Measurements from ENCODE around the gene OR13C4. TPM values are rescaled to one million over a fixed set of nuclear protein-coding genes. Genes with fewer than 3 reads are reported as not detected.

Gene OR13C4
- total RNA-seq, 2 experiments from 2014 or later = not detected

- Histone ChIP-seq H3K9me3 (ENCODE audit: control insufficient read depth in 1 of 2, insufficient read depth in 1 of 2, low read length in 2 of 2) (peaks cover 0 to 8% of the 10 kb centered on the region in 2 experiments), H3K4me3 (ENCODE audit: low read length) (no peak overlapping the region), H3K36me3 (ENCODE audit: insufficient read depth, low read length) (no peaks in the 10 kb centered on the region), H3K4me1 (ENCODE audit: insufficient read depth, low read length) (no peaks in the 10 kb centered on the region), H3K27ac (ENCODE audit: low read depth in 1 of 2, low read length in 2 of 2) (no peak overlapping the region), H3K27me3 (ENCODE audit: control insufficient read depth in 1 of 2, insufficient read depth in 2 of 2, low read length in 2 of 2) (no peaks in the 10 kb centered on the region)
- Mint-ChIP-seq H3K4me1 (ENCODE audit: low read depth) (no peaks in the 10 kb centered on the region), H3K36me3 (ENCODE audit: low read depth) (no peaks in the 10 kb centered on the region), H3K27me3 (no peaks in the 10 kb centered on the region), H3K4me3 (no peak overlapping the region), H3K9me3 (no peaks in the 10 kb centered on the region), H3K27ac (no peak overlapping the region)
- intact Hi-C loops (cut with DNase I, micrococcal nuclease) = no loop called here
- ATAC-seq (ENCODE audit: poor library complexity) (no peak), DNase-seq (no peak)
- ChIA-PET CTCF (no interaction called here), POLR2A (no interaction called here)
- TF ChIP-seq, protein P1, sequence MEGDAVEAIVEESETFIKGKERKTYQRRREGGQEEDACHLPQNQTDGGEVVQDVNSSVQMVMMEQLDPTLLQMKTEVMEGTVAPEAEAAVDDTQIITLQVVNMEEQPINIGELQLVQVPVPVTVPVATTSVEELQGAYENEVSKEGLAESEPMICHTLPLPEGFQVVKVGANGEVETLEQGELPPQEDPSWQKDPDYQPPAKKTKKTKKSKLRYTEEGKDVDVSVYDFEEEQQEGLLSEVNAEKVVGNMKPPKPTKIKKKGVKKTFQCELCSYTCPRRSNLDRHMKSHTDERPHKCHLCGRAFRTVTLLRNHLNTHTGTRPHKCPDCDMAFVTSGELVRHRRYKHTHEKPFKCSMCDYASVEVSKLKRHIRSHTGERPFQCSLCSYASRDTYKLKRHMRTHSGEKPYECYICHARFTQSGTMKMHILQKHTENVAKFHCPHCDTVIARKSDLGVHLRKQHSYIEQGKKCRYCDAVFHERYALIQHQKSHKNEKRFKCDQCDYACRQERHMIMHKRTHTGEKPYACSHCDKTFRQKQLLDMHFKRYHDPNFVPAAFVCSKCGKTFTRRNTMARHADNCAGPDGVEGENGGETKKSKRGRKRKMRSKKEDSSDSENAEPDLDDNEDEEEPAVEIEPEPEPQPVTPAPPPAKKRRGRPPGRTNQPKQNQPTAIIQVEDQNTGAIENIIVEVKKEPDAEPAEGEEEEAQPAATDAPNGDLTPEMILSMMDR (IDR thresholded peaks at IDR 0.05) = no peak
Observed at GRCh38 chr9:104555521-104555920, 28.5 kb upstream of the OR13C4 start.

DNA sequence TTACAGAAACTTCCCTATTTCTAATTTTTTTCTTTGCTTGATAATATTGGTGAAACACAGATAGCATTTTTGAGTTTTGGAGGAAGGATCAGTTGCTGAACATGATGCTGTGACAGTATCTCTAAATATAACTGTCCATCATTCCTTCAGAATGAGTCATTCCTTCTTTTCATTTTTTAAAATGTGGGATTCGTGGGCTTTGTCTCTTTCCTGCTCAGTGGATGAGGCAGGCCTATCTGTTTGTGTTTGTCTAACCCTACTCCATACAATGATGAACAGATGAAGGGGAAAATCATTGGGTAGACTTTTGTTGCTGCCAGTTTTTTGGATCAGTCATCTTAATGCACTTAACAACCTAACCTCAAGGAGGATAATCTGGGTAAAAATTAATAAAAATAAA lies 26.3 kb upstream of the OR13C4 start:
- peaks cover 3% of the 10 kb centered on the region for H3K9me3 Mint-ChIP-seq
- no peaks in the 10 kb centered on the region for H3K36me3 Mint-ChIP-seq (ENCODE audit: low read depth)
- Histone ChIP-seq H3K9me3 (ENCODE audit: control insufficient read depth in 1 of 2, insufficient read depth in 1 of 2, low read length in 2 of 2) (peaks cover 0 to 8% of the 10 kb centered on the region in 2 experiments), H3K27ac (ENCODE audit: low read depth in 1 of 2, low read length in 2 of 2) (no peak overlapping the region), H3K36me3 (ENCODE audit: insufficient read depth, low read length) (no peaks in the 10 kb centered on the region), H3K4me3 (ENCODE audit: low read length) (no peak overlapping the region), H3K4me1 (ENCODE audit: insufficient read depth, low read length) (no peaks in the 10 kb centered on the region), H3K27me3 (ENCODE audit: control insufficient read depth in 1 of 2, insufficient read depth in 2 of 2, low read length in 2 of 2) (no peaks in the 10 kb centered on the region)
- DNase-seq (no peak), ATAC-seq (ENCODE audit: poor library complexity) (no peak)
- ChIA-PET POLR2A (no interaction called here), CTCF (no interaction called here)
- no peaks in the 10 kb centered on the region for H3K27me3 Mint-ChIP-seq
- H3K27ac Mint-ChIP-seq = no peak overlapping the region
- intact Hi-C loops (cut with DNase I, micrococcal nuclease) = no loop called here
- TF ChIP-seq, protein P1 (IDR thresholded peaks at IDR 0.05) = no peak
- no peak overlapping the region for H3K4me3 Mint-ChIP-seq
- H3K4me1 Mint-ChIP-seq (ENCODE audit: low read depth) = no peaks in the 10 kb centered on the region

GRCh38 chr9:104544644-104545043 lies 17.6 kb upstream of the OR13C4 start:
- Histone ChIP-seq H3K27ac (ENCODE audit: low read depth in 1 of 2, low read length in 2 of 2) (no peak overlapping the region), H3K4me1 (ENCODE audit: insufficient read depth, low read length) (no peaks in the 10 kb centered on the region), H3K4me3 (ENCODE audit: low read length) (no peak overlapping the region), H3K27me3 (ENCODE audit: control insufficient read depth in 1 of 2, insufficient read depth in 2 of 2, low read length in 2 of 2) (no peaks in the 10 kb centered on the region), H3K36me3 (ENCODE audit: insufficient read depth, low read length) (no peaks in the 10 kb centered on the region), H3K9me3 (ENCODE audit: control insufficient read depth in 1 of 2, insufficient read depth in 1 of 2, low read length in 2 of 2) (no peaks in the 10 kb centered on the region)
- CTCF ChIA-PET = no interaction called here
- Mint-ChIP-seq H3K36me3 (ENCODE audit: low read depth) (no peaks in the 10 kb centered on the region), H3K27ac (no peak overlapping the region), H3K27me3 (no peaks in the 10 kb centered on the region), H3K4me1 (ENCODE audit: low read depth) (no peaks in the 10 kb centered on the region), H3K4me3 (no peak overlapping the region), H3K9me3 (peaks cover 3% of the 10 kb centered on the region)
- TF ChIP-seq, protein P1 (IDR thresholded peaks at IDR 0.05) = no peak
- no peak for ATAC-seq (ENCODE audit: poor library complexity)
- POLR2A ChIA-PET = no interaction called here
- intact Hi-C loops (cut with DNase I, micrococcal nuclease) = no loop called here
- DNase-seq = no peak
